GM18519 (cell line): ENCODE measurements around the gene CHST3.
"Not testable (repeated sequence)": the region's sequence is repeated elsewhere in the genome, so short reads cannot be mapped to it uniquely, and the experiment has no call there.

Source experiments
- ATAC-seq: cut with Tn5 transposase; IDR thresholded peaks from one replicate; pipeline ENCODE4 v1.9.1; 2021; ENCODE audit warnings: mild to moderate bottlenecking, moderate library complexity; ENCODE audit not compliant: unreplicated experiment, low FRiP score

The CHST3 gene

DNA sequence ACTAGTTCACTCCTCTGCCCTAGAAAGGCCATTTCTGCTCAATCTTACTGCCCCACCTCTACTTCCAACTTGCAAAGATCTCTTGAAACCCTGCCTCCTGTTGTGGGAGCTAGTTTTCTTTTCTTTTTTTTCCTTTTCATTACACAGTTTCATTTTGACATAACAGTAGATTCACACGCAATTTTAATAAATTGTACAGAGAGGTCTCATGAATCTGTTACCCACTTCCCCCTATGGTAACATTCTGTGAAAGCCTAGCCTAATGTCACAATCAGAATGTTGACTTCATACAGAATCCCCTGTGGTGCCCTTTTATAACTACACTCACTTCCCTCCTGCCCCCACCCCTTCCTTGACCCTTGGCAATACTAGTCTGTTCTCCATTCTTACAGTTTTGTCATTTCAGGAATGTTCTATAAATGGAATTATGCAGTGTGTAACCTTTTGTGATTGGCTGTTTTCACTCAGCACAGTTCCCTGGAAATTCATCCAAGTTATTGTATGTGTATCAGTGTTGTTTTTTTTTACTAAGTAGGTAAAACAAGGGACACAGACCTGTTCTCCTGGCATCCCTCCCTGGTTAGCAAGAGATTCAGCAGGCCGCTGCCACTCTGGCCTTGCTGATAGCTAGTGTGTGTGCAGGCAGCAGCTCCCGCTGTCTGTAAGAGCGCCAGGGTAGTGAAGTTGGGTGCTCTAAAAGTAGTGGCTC lies 21.5 kb downstream of the CHST3 start:
- no peak for ATAC-seq

DNA sequence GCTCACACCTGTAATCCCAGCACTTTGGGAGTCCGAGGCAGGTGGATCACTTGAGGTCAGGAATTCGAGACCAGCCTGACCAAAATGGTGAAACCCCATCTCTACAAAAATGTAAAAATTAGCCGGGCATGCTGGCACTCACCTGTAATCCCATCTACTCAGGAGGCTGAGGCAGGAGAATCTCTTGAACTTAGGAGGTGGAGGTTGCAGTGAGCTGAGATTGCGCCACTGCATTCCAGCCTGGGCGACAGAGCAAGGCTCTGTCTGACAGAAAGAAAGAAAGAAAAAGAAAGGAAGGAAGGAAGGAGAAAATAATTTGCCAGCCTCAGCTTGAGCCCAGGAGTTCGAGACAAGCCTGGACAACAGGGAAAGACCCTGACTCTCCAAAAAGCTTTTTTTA lies 24.7 kb downstream of the CHST3 start:
- not testable (repeated sequence) for ATAC-seq

- ATAC-seq, result no peak
Measured at GRCh38 chr10:71989661-71990454, 25.7 kb downstream of the CHST3 start.

GRCh38 chr10:71990706-71991269 lies 26.6 kb downstream of the CHST3 start:
- ATAC-seq, result no peak

- no peak for ATAC-seq
Measured at GRCh38 chr10:71995449-71995848, 31.3 kb downstream of the CHST3 start.

DNA sequence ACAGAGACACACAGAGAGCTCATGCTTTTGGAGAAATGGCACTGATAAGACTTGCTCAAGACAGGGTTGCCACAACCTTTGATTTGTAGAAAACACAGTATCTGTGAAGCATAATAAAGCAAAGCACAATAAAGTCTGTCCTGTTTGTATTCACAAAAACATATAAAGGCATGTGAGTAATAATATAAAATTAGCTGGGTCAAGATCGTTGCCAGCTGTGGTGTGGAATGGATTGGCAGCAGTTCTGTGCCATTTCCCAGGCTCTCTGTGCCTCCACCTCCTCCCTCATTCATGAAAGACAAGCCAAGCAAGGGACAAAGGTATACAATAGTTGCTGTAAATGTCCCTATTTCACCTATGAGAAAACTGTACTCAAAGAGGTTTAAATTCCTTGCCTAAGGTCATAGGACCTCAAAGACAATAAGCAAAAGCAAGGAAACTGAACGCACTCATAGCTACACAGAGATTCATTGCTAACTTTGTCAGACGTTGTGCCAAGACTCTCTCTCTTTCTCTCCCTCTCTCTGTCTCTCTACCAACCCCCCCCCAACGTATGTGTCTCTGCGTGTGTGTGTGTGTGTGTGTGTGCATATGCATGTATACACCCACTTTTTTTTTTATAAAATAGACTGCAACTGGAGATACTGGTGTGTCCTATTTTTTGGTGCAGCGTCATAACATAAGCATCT lies 31.8 kb downstream of the CHST3 start:
- ATAC-seq, result no peak

DNA sequence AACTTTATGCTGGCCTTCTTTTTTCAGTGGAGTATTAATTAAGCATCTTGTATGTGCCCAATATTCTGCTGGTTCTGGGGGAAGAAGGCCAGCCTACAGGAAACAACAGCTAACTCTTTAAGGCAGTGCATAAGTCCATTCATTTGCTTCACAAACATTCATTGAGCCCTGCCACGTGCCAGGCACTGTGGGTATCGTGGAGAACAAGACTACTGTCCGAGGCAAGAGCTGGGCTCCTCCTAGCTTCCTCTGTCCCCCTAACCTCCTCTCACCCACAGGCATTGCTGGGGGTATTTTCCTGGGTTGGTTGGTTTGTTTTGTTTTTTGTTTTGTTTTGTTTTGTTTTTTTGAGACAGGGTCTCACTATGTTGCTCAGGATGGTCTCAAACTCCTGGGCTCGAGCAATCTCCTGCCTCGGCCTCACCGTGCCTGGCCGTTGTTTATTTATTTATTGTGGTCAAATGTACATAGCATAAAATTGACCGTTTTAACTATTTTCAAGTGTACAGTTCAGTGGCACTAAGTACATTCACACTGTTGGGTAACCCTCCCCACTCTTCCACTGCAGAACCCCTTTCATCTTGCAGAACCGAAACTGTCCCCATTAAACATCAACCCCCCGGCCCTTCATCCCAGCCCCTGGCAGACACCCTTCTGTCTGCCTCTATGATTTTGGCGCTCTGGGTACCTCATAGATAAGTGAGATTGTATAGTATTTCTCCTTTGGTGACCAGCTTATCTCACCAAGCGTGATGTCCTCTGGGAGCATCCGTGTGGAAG lies 32.6 kb downstream of the CHST3 start:
- no peak for ATAC-seq

DNA sequence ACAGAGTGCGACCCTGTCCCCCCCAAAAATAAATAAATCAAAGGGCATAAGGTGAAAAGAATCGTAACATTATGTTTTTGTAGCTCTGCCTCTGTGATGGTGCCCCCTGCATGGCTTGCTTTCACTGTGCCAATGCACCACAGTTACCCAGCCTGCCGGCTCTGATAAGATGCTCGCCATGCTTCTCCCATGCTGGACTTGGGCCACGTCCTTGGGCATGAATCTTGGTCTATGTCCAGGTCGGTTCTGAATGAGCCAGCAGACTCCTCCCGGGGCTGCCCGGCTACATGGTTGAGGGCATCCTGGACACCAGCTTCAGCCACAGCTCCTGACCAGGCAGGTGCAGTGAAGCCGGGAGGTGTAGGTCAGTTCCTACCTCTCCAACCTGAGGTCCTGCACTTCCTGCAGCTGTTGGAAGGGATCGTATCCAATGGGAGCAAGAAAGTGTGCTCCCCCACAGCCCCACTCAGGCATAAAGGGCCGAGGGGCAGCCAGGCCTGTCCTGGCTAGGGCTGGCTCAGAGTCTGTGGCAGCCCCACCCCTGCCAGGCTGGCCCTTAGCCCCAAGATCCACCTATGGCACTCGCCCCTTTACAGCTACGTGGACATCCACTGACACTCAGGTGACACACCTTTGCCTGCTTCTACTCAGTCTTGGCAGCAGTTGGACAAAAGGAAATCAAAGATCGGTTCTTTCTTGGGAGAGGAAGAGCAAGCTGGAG lies 34.1 kb downstream of the CHST3 start:
- ATAC-seq, result no peak

DNA sequence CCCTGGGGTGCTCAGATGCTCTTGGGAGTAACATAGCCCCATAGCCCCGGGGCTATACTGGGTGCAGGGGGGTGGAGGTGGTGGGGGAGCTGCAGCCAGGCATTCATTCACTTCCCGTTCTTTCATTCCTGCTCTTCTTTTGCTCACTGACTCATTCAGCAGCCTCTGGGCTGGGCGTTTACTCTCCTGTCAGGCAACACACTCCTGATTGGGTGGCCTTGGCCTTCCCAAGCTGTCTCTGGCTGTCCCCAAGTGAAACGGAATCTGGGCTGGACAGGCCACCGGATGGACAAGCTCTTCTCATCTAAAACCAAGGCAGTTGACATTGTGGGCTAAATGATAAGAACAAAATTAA lies 34.6 kb downstream of the CHST3 start:
- no peak for ATAC-seq

- no peak for ATAC-seq
Measured at GRCh38 chr10:71999360-72000072, 35.3 kb downstream of the CHST3 start.

GRCh38 chr10:72000073-72001032 lies 36.2 kb downstream of the CHST3 start:
- no peak for ATAC-seq

DNA sequence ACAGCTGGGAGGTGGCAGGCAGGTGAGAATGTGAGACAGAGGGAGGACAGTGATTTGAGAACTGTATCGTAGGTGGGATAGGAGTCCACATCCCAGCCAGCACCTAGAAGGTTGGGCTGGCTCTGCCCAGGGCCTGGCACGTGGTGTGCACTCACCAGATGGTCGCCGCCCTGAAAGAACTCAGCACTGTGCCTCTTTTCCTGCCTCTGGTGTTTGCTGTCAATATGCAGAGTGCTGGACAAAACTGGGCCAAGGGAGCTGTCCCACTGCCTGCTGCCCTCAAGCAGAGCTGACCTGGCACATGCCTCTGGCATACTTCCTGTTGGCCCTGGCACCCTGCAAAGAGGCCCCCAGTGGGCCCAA lies 36.8 kb downstream of the CHST3 start:
- no peak for ATAC-seq

- ATAC-seq, result no peak
Measured at GRCh38 chr10:72002354-72003295, 38.4 kb downstream of the CHST3 start.

- no peak for ATAC-seq
Measured at GRCh38 chr10:72006026-72006425, 41.8 kb downstream of the CHST3 start.

GRCh38 chr10:72007246-72007892 lies 43.2 kb downstream of the CHST3 start:
- ATAC-seq, result no peak

DNA sequence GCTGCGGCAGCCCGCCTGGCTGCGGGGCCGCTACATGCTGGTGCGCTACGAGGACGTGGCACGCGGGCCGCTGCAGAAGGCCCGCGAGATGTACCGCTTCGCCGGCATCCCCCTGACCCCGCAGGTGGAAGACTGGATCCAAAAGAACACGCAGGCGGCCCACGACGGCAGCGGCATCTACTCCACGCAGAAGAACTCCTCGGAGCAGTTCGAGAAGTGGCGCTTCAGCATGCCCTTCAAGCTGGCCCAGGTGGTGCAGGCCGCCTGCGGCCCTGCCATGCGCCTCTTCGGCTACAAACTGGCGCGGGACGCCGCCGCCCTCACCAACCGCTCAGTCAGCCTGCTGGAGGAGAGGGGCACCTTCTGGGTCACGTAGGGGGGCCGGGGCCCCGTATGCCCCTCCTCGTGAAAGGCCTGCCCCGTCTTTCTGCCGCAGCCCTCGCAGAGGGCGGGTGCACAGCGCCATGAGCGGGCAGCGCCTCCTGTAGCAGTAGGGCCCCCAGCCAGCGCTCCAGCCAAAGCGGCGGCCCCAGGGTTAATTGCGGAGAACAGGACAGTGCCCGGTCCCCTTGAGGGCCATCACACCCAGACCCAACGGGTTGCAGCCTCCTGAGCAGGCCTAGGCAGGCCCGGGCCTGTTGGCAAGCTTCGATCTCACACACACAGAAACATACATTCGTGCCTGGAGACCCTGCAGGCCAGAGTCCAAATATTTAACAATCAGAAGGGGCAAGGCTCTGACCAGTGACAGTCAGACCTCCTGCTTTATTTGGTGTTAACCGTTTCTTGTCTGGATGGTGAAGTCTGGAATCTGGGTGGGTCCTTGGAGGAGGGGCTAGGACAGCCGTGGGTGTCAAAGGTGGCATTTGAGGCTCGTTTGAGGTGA lies 44.1 kb downstream of the CHST3 start:
- ATAC-seq, result no peak
